Lower leg skin (tissue), 3 donors: ENCODE measurements around the gene HTR6.

ENCODE experiments used
- POLR2A ChIP-seq, 2 donors: fragments of 450-650 bp; IDR thresholded peaks; one replicate each; pipeline ENCODE4 v1.6.1; 2016 to 2017; ENCODE audit warnings: antibody characterized with exemption in 2 of 2, mild to moderate bottlenecking in 1 of 2, moderate library complexity in 1 of 2
- TF ChIP-seq, protein P1 (sequence below), 3 donors: fragments of 450-650 bp; IDR thresholded peaks; one replicate each; pipeline ENCODE4 v1.5.1; 2016; ENCODE audit warnings: antibody characterized with exemption in 3 of 3, mild to moderate bottlenecking in 3 of 3, moderate library complexity in 2 of 3

DNA sequence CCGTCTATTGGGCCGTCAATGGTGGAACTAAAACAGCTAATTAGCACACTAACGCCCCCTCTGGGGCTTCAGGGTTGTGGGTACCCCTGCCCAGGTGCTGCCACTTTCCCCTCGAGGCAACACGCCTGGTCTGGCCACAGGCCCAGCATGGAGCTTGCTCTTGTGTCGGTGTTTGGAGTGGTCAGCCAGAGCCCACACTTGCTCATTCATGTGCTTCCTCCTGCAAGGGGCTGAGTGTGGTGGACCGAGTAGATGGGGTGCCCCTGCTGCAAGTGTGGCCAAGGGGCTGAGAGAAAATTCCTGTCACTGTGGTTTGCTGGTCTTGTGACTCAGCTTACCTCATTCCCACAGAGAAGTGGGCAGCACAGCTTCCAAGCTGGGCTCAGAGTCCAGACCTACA is 25.7 kb downstream of the HTR6 start:
- TF ChIP-seq, protein P1, sequence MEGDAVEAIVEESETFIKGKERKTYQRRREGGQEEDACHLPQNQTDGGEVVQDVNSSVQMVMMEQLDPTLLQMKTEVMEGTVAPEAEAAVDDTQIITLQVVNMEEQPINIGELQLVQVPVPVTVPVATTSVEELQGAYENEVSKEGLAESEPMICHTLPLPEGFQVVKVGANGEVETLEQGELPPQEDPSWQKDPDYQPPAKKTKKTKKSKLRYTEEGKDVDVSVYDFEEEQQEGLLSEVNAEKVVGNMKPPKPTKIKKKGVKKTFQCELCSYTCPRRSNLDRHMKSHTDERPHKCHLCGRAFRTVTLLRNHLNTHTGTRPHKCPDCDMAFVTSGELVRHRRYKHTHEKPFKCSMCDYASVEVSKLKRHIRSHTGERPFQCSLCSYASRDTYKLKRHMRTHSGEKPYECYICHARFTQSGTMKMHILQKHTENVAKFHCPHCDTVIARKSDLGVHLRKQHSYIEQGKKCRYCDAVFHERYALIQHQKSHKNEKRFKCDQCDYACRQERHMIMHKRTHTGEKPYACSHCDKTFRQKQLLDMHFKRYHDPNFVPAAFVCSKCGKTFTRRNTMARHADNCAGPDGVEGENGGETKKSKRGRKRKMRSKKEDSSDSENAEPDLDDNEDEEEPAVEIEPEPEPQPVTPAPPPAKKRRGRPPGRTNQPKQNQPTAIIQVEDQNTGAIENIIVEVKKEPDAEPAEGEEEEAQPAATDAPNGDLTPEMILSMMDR (IDR thresholded peaks at IDR 0.05): no peak
- TF ChIP-seq POLR2A (IDR thresholded peaks at IDR 0.05): no peak
